Gastroesophageal sphincter (tissue), 4 donors: ENCODE measurements around the gene BLTP2. TPM values are rescaled to one million over a fixed set of nuclear protein-coding genes. Genes with fewer than 3 reads are reported as not detected.
"Not testable (repeated sequence)": the region's sequence is repeated elsewhere in the genome, so short reads cannot be mapped to it uniquely, and the experiment has no call there.

ENCODE experiments used
- ATAC-seq: fragments of 150-250 bp; one replicate; pipeline ENCODE4 v1.9.1; 2016; ENCODE audit warnings: mild to moderate bottlenecking, moderate library complexity
- H3K27ac ChIP-seq, 4 donors: fragments of 200-600 bp; sonication (generic) in 3 of 4; 1 replicate in 3 of 4; 2 replicates in 1 of 4; pipeline ENCODE4 v1.5.1; 2016 to 2019
- H3K27me3 ChIP-seq: fragments of 200-600 bp; sonication (generic); one replicate; pipeline ENCODE4 v1.5.1; 2019
- H3K36me3 ChIP-seq, 2 donors: fragments of 200-600 bp; sonication (generic); one replicate each; pipeline ENCODE4 v1.5.1; 2019; ENCODE audit warnings: control low read depth in 1 of 2
- H3K4me1 ChIP-seq, 3 donors: fragments of 200-600 bp; sonication (generic); 1 replicate in 2 of 3; 2 replicates in 1 of 3; pipeline ENCODE4 v1.5.1; 2016 to 2019; ENCODE audit warnings: control low read depth in 2 of 3
- H3K4me3 ChIP-seq, 2 donors: fragments of 200-600 bp; sonication (generic); one replicate each; pipeline ENCODE4 v1.5.1; 2019; ENCODE audit warnings: mild to moderate bottlenecking in 1 of 2, moderate library complexity in 1 of 2
- H3K9me3 ChIP-seq, 3 donors: fragments of 200-600 bp; sonication (generic); one replicate each; pipeline ENCODE4 v1.5.1; 2017 to 2019; ENCODE audit warnings: control low read depth in 2 of 3
- EP300 ChIP-seq: sonication (generic); formaldehyde crosslinking; IDR thresholded peaks from one replicate; pipeline ENCODE4 v1.6.1; 2017; ENCODE audit warnings: antibody characterized with exemption, mild to moderate bottlenecking
- POLR2A ChIP-seq, 2 donors: fragments of 450-650 bp; IDR thresholded peaks; one replicate each; pipeline ENCODE4 v1.6.1; 2017; ENCODE audit warnings: antibody characterized with exemption in 2 of 2, mild to moderate bottlenecking in 2 of 2, moderate library complexity in 1 of 2
- POLR2AphosphoS5 ChIP-seq: sonication (generic); formaldehyde crosslinking; IDR thresholded peaks from one replicate; pipeline ENCODE4 v1.6.1; 2017; ENCODE audit warnings: antibody characterized with exemption
- WGBS, 2 donors: methylation state at CpG; one replicate each; pipeline ENCODE4 v1.1.5; 2018; ENCODE audit warnings: low coverage in 1 of 2; 5-methylcytosine and 5-hydroxymethylcytosine counted together
- total RNA-seq, 4 donors: library from RNA; depleted of rRNA; stranded (reverse); fragments of >200 nt; gene quantifications; one replicate each; pipeline ENCODE4 v1.1.0, GENCODE V29; 2016
- TF ChIP-seq, protein P1 (sequence below), 4 experiments: fragments of 200-600 bp in 2 of 4; fragments of 450-650 bp in 2 of 4; sonication (generic) in 1 of 4; IDR thresholded peaks; one replicate each; pipeline ENCODE4 v1.5.1; 2017 to 2019; ENCODE audit warnings: antibody characterized with exemption in 4 of 4, mild to moderate bottlenecking in 2 of 4, moderate library complexity in 2 of 4

Gene BLTP2
- total RNA-seq, 4 donors from 2014 or later, result 97.5 to 116 (median 106) TPM

DNA sequence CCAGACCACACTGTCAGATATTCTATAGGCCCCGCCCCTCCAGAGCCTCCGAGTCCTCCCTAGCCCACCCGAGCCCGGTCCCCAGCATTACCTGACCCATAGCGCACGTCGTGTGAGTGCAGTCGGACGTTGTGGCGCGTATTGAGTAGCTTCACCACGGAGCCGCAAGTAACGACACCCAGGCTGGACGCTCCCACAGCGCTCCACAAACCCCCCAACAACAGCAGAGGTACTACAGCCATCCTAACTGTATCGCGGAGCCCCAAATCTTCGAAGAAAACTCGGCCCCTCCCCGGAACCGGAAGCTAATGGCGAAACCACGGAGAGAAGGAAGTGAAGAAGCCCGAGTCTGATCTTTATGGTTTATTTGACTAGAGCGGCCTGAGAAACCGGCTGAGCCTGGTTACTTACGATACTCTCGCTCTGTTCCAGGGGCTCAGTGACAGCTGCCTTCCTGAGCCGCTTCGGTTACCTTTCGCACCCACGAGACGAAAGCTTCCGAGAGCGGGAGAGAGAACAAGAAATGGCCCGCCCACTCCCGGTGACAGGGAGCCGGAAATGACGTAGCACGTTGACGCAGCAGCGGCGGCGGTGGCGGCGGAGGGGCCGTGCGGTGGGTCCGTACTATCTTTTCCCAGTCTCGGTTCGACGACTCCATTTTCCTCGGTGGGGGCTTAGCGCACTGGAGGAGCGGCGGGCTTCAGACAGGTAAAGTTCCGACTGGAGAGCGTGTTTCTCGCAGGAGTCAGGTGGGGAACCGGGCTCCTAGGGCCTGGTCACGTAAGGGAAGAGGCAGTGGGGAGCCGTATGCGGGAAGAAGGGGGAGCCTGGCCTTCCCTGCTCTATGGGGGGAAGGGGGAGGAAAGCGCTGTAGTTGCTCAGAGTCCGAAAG lies 16.9 kb upstream of the BLTP2 start, which contains the start of the genes SDF2 and SUPT6H:
SDF2 (minus strand) TSS at position 272 of the 892 bp plus-strand sequence; CDS start at position 242, 30 bp downstream.
SUPT6H (plus strand) TSS at position 571 of the 892 bp plus-strand sequence. CDS start 11,197 bp downstream, outside the sequence.
- peak within 1 kb of the TSS; percentile 83 to 99 (median 97) for H3K27ac ChIP-seq
- ATAC-seq, result peak; percentile 95
- H3K4me1 ChIP-seq, result peaks cover 6 to 64% (median 23%) of the 10 kb centered on the region in 3 donors
- no peaks in the 10 kb centered on the region for H3K27me3 ChIP-seq
- peak; percentile 82 to 88 for TF ChIP-seq POLR2A (IDR thresholded peaks at IDR 0.05)
- TF ChIP-seq, protein P1, sequence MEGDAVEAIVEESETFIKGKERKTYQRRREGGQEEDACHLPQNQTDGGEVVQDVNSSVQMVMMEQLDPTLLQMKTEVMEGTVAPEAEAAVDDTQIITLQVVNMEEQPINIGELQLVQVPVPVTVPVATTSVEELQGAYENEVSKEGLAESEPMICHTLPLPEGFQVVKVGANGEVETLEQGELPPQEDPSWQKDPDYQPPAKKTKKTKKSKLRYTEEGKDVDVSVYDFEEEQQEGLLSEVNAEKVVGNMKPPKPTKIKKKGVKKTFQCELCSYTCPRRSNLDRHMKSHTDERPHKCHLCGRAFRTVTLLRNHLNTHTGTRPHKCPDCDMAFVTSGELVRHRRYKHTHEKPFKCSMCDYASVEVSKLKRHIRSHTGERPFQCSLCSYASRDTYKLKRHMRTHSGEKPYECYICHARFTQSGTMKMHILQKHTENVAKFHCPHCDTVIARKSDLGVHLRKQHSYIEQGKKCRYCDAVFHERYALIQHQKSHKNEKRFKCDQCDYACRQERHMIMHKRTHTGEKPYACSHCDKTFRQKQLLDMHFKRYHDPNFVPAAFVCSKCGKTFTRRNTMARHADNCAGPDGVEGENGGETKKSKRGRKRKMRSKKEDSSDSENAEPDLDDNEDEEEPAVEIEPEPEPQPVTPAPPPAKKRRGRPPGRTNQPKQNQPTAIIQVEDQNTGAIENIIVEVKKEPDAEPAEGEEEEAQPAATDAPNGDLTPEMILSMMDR (IDR thresholded peaks at IDR 0.05), result no peak
- peak; percentile 96 for TF ChIP-seq POLR2AphosphoS5
- TF ChIP-seq EP300, result no peak
- WGBS, 2 donors, result 0% methylated on average over 5 to 18 of the region's 66 CpGs
- H3K9me3 ChIP-seq, result no peaks in the 10 kb centered on the region
- peak within 1 kb of the TSS; percentile 78 to 80 for H3K4me3 ChIP-seq
- H3K36me3 ChIP-seq, result peaks cover 0 to 51% of the 10 kb centered on the region in 2 donors

DNA sequence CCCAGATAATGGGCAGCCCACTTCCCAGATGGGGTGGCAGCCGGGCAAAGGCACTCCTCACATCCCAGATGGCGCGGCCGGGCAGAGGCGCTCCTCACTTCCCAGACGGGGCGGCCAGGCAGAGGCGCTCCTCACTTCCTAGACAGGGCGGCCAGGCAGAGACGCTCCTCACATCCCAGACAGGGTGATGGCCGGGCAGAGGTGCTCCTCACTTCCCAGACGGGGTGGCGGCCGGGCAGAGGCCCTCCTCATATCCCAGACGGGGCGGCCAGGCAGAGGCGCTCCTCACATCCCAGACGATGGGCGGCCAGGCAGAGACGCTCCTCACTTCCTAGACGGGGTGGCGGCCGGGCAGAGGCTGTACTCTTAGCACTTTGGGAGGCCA lies 14.5 kb upstream of the BLTP2 start:
- H3K9me3 ChIP-seq, ATAC-seq, H3K27me3 ChIP-seq, H3K4me3 ChIP-seq, H3K27ac ChIP-seq: not testable (repeated sequence)
- Histone ChIP-seq H3K36me3 (peaks cover 0 to 47% of the 10 kb centered on the region in 2 donors), H3K4me1 (peaks cover 6 to 40% (median 19%) of the 10 kb centered on the region in 3 donors)
- no CpG with 5 or more reads among the region's 23 CpGs for WGBS, 2 donors

DNA sequence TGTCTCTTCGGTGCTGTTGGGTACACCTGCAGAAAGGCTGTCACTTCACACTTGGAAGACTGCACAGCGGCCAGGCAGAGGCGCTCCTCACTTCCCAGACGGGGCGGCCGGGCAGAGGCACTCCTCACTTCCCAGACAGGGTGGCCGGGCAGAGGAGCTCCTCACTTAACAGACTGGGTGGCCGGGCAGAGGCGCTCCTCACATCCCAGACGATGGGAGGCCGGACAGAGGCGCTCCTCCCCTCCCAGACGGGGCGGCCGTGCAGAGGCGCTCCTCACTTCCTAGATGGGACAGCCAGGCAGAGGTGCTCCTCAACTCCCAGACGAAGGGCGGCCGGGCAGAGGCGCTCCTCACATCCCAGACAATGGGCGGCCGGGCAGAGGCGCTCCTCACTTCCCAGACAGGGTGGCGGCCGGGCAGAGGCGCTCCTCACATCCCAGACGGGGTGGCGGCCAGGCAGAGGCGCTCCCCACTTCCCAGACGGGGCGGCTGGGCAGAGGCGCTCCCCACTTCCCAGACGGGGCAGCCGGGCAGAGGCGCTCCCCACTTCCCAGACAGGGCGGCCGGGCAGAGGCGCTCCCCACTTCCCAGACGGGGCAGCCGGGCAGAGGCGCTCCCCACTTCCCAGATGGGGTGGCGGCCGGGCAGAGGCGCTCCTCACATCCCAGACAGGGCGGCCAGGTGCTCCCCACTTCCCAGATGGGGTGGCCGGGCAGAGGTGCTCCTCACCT lies 14.0 kb upstream of the BLTP2 start:
- peaks cover 0 to 53% of the 10 kb centered on the region in 2 donors for H3K36me3 ChIP-seq

DNA sequence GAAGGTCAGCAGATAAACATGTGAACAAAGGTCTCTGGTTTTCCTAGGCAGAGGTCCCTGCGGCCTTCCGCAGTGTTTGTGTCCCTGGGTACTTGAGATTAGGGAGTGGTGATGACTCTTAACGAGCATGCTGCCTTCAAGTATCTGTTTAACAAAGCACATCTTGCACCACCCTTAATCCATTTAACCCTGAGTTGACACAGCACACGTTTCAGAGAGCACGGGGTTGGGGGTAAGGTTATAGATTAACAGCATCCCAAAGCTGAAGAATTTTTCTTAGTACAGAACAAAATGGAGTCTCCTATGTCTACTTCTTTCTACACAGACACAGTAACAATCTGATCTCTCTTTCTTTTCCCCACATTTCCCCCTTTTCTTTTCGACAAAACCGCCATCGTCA lies 13.4 kb upstream of the BLTP2 start:
- not testable (repeated sequence) for H3K4me3 ChIP-seq, H3K9me3 ChIP-seq, H3K27ac ChIP-seq, H3K27me3 ChIP-seq, ATAC-seq
- WGBS, 2 donors, result no CpG with 5 or more reads among the region's 8 CpGs
- Histone ChIP-seq H3K36me3 (peaks cover 0 to 59% of the 10 kb centered on the region in 2 donors), H3K4me1 (peaks cover 5 to 28% (median 13%) of the 10 kb centered on the region in 3 donors)

More for the DNA sequence above, 14.0 kb upstream of the BLTP2 start:
- WGBS, 2 donors, result no CpG with 5 or more reads among the region's 46 CpGs
- not testable (repeated sequence) for ATAC-seq, H3K27me3 ChIP-seq, H3K9me3 ChIP-seq, H3K4me3 ChIP-seq, H3K27ac ChIP-seq
- H3K4me1 ChIP-seq, result peaks cover 6 to 34% (median 15%) of the 10 kb centered on the region in 3 donors

DNA sequence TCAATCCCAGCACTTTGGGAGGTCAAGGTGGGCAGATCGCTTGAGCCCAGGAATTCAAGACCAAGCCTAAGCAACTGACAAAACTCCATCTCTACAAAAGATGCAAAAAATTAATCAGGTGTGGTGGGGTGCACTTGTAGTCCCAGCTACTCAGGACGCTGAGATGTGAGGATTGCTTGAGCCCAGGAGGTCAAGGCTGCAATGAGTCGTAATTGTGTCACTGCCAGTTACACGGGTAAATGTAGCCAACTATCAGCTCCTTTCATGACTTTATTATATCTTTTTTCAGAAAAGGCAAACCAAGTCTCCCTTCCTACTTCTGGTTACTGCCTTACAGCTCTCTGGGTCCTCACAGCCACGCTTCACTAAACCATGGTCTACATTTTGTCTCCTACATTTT lies 12.8 kb upstream of the BLTP2 start:
- TF ChIP-seq, protein P1 (IDR thresholded peaks at IDR 0.05), result no peak
- TF ChIP-seq POLR2A (IDR thresholded peaks at IDR 0.05), result no peak
- no peak for TF ChIP-seq POLR2AphosphoS5
- TF ChIP-seq EP300, result no peak

DNA sequence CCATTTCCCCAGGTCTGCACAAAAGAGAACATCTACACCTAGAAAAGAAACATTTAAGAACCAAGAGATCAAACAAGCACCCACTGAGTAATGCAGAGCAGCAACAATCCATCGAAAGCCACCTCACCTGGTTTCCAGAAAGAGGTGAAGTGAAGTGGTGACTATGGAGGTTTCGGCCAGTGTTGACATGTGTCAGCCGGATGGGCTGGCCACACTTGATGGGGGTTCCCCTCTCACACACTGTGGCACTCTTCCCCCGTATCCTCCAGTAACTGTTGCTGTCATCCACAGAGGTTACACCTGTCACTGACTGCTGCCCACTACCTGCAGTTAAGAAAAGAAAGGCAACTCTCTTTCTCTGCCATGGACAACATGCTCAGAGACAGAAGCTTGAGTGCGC lies 10.2 kb upstream of the BLTP2 start:
- H3K4me3 ChIP-seq, result no peak overlapping the region
- no peaks in the 10 kb centered on the region for H3K9me3 ChIP-seq
- ATAC-seq, result no peak
- H3K27ac ChIP-seq, result no peak overlapping the region
- TF ChIP-seq POLR2A (IDR thresholded peaks at IDR 0.05) (no peak), POLR2AphosphoS5 (no peak)
- TF ChIP-seq, protein P1 (IDR thresholded peaks at IDR 0.05), result no peak
- peaks cover 0 to 84% of the 10 kb centered on the region in 2 donors for H3K36me3 ChIP-seq
- H3K4me1 ChIP-seq, result peaks cover 0 to 7% (median 0%) of the 10 kb centered on the region in 3 donors
- H3K27me3 ChIP-seq, result no peaks in the 10 kb centered on the region
- 100% methylated on average over 1 to 4 of the region's 5 CpGs for WGBS, 2 donors

More for the DNA sequence above, 12.8 kb upstream of the BLTP2 start:
- WGBS, 2 donors, result 79 to 87% methylated on average over 4 to 5 of the region's 5 CpGs
- ATAC-seq, result no peak
- no peaks in the 10 kb centered on the region for H3K9me3 ChIP-seq
- no peaks in the 10 kb centered on the region for H3K27me3 ChIP-seq
- H3K27ac ChIP-seq, result no peak overlapping the region
- H3K4me1 ChIP-seq, result peaks cover 0 to 22% (median 8%) of the 10 kb centered on the region in 3 donors
- peaks cover 0 to 63% of the 10 kb centered on the region in 2 donors for H3K36me3 ChIP-seq
- no peak overlapping the region for H3K4me3 ChIP-seq
